Measurements from ENCODE around the gene FKBP4. TPM values are rescaled to one million over a fixed set of nuclear protein-coding genes. Genes with fewer than 3 reads are reported as not detected.
A peak's percentile ranks its signal among the peaks of the same experiment; 100 is the strongest.

Gene FKBP4
- polyA plus RNA-seq, 1 donor = 60.3 TPM

DNA sequence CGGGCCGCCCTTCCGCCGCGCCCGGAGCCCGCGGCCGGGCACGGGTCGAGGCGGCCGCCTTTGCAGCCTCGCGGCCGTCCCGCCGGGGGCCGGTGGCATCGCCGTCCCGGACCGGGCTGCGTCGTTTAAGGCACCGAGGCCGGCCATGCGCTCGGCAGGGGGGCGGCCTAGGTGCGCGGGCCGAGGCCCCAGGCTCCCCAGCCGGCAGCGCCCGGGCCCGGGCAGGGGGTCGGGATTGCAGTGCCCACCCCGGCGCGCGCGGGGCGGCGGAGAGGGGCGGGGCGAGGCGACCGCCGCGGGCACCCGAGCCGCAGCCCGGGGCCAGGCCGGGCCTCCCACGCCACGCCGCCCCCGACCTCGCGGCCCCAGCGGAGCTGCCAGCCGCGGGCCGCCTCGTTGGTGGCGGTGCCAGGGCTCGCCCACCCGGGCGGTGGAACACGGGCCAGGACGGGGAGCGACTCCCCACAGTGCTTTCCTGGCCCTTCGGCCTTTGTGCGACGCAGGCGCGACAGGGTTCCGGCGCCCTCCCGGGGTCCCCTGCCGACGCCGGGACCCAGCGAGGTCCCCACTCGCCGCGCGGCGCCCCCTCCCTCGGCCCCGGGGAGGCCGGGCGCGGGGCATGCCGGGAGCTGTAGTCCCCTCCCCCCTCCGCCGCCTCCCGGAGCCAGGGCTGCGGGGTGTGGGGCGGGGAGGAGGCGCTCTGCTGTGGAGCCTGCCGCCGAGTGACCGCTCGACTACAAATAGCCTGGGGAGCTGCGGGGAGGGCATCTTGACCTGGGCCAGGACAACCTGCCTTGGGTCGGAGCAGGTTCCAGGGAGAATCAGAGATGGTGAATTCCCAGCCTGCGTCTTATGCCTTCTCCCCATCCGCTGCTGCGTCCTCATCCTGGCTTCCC is 769 bp downstream of the FKBP4 start:
- H3K4me1 ChIP-seq (ENCODE audit: control insufficient read depth, insufficient read depth, low read length) = peaks cover 18% of the 10 kb centered on the region
- H3K27me3 ChIP-seq (ENCODE audit: control insufficient read depth, insufficient read depth, low read length) = peaks cover 8% of the 10 kb centered on the region
- peak; percentile 42 to 81 for DNase-seq
- H3K36me3 ChIP-seq (ENCODE audit: control insufficient read depth, insufficient read depth, low read length) = peaks cover 37% of the 10 kb centered on the region
- peaks cover 4% of the 10 kb centered on the region for H3K9me3 ChIP-seq (ENCODE audit: control insufficient read depth, low read depth, low read length)
- H3K27ac ChIP-seq (ENCODE audit: low read length) = peak overlapping the region; percentile 28
- peak overlapping the region; percentile 88 for H3K4me3 ChIP-seq (ENCODE audit: low read length)
- no CpG with 5 or more reads among the region's 111 CpGs for whole genome bisulfite sequencing (ENCODE audit: insufficient coverage, low lambda C conversion rate)

- peak; percentile 12 to 51 for DNase-seq
- Histone ChIP-seq H3K36me3 (ENCODE audit: control insufficient read depth, insufficient read depth, low read length) (peaks cover 44% of the 10 kb centered on the region), H3K27me3 (ENCODE audit: control insufficient read depth, insufficient read depth, low read length) (peaks cover 8% of the 10 kb centered on the region)
These were observed 1.5 kb downstream of the FKBP4 start for GRCh38 chr12:2796187-2796666.

DNA sequence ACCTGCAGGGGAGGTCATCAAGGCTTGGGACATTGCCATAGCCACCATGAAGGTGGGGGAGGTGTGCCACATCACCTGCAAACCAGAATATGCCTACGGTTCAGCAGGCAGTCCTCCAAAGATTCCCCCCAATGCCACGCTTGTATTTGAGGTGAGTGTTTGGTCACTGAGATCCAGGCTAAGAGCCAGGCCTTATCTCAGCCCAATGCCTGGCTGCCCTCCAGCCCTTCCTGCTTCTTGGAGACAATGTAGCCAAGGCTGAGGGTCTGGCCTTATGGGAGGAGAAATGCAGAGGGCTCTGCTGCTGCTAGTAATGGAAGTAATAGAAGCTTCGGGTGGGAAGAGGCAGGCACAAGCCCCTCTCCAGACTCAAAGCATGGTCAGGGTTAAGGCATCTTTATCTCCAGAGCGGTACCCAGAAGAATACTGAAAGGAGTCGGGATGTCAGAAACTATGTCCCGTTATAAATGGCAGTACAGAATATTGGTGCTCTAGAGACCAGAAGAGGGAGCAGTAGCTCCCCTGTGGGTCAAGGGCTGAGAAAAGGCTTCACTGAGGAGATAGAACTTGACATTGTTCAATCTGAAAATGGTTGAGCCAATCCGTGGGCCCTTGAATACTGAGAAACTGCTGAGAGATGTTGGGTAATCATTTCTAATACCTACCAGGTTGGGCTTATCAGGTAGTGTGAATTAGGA is 3.1 kb downstream of the FKBP4 start:
- WGBS (ENCODE audit: insufficient coverage, low lambda C conversion rate) = no CpG with 5 or more reads among the region's 7 CpGs
- Histone ChIP-seq H3K4me1 (ENCODE audit: control insufficient read depth, insufficient read depth, low read length) (peaks cover 18% of the 10 kb centered on the region), H3K4me3 (ENCODE audit: low read length) (no peak overlapping the region), H3K36me3 (ENCODE audit: control insufficient read depth, insufficient read depth, low read length) (peaks cover 55% of the 10 kb centered on the region), H3K9me3 (ENCODE audit: control insufficient read depth, low read depth, low read length) (peaks cover 4% of the 10 kb centered on the region), H3K27me3 (ENCODE audit: control insufficient read depth, insufficient read depth, low read length) (peaks cover 8% of the 10 kb centered on the region), H3K27ac (ENCODE audit: low read length) (no peak overlapping the region)
- no peak for DNase-seq

More at GRCh38 chr12:2796187-2796666, 1.5 kb downstream of the FKBP4 start:
- Histone ChIP-seq H3K4me3 (ENCODE audit: low read length) (peak overlapping the region; percentile 88), H3K9me3 (ENCODE audit: control insufficient read depth, low read depth, low read length) (peaks cover 4% of the 10 kb centered on the region), H3K27ac (ENCODE audit: low read length) (peak overlapping the region; percentile 28), H3K4me1 (ENCODE audit: control insufficient read depth, insufficient read depth, low read length) (peaks cover 18% of the 10 kb centered on the region)
- WGBS (ENCODE audit: insufficient coverage, low lambda C conversion rate) = 0% methylated on average over 2 of the region's 14 CpGs

DNA sequence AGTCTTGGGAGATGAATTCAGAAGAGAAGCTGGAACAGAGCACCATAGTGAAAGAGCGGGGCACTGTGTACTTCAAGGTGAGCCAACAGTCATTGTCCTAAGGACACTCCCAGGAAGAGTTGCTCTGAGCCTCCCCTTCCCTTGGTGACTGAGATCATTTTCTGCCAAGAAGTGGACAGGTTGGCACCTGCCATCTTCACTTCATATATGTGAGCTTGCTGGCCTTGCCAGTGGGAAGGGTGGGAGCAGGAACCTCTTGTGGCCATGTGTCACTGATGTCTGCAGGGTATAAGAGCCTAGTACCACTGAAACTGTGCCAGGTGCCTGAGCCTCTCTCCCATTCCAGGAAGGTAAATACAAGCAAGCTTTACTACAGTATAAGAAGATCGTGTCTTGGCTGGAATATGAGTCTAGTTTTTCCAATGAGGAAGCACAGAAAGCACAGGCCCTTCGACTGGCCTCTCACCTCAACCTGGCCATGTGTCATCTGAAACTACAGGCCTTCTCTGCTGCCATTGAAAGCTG is 5.3 kb downstream of the FKBP4 start:
- Histone ChIP-seq H3K4me3 (ENCODE audit: low read length) (no peak overlapping the region), H3K9me3 (ENCODE audit: control insufficient read depth, low read depth, low read length) (no peaks in the 10 kb centered on the region), H3K27ac (ENCODE audit: low read length) (no peak overlapping the region), H3K4me1 (ENCODE audit: control insufficient read depth, insufficient read depth, low read length) (peaks cover 15% of the 10 kb centered on the region), H3K27me3 (ENCODE audit: control insufficient read depth, insufficient read depth, low read length) (no peaks in the 10 kb centered on the region), H3K36me3 (ENCODE audit: control insufficient read depth, insufficient read depth, low read length) (peaks cover 76% of the 10 kb centered on the region)
- WGBS (ENCODE audit: insufficient coverage, low lambda C conversion rate) = no CpG with 5 or more reads among the region's 3 CpGs
- DNase-seq = no peak

DNA sequence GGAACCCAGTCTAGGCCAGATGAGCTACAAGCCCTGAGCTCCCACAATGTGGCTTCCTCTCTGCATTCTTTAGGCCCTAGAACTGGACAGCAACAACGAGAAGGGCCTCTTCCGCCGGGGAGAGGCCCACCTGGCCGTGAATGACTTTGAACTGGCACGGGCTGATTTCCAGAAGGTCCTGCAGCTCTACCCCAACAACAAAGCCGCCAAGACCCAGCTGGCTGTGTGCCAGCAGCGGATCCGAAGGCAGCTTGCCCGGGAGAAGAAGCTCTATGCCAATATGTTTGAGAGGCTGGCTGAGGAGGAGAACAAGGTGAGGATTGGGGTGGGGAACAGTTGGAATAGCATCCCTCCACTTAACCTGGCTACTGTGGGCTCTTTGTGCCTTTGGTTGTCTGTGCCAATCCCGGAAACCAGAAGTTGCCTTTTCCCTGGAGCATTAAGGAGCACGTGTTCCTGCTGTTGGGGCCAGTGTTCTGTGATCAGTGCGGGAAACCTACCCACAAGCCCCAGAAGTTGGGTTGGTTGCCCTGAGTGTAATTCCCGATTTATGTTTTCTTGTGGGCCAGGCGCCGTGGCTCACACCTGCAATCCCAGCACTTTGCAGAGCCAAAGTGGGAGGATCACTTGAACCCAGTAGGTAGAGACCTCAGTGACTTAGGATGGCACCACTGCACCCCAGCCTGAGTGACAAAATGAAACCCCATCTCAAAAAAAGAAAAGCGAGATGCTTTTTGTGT is 6.4 kb downstream of the FKBP4 start:
- H3K4me1 ChIP-seq (ENCODE audit: control insufficient read depth, insufficient read depth, low read length) = peaks cover 12% of the 10 kb centered on the region

GRCh38 chr12:2803635-2804392 is 9.0 kb downstream of the FKBP4 start:
- no peak overlapping the region for H3K4me3 ChIP-seq (ENCODE audit: low read length)
- H3K27me3 ChIP-seq (ENCODE audit: control insufficient read depth, insufficient read depth, low read length) = no peaks in the 10 kb centered on the region
- H3K27ac ChIP-seq (ENCODE audit: low read length) = peak overlapping the region; percentile 3
- peaks cover 56% of the 10 kb centered on the region for H3K36me3 ChIP-seq (ENCODE audit: control insufficient read depth, insufficient read depth, low read length)
- H3K4me1 ChIP-seq (ENCODE audit: control insufficient read depth, insufficient read depth, low read length) = peaks cover 3% of the 10 kb centered on the region
- DNase-seq = no peak
- no peaks in the 10 kb centered on the region for H3K9me3 ChIP-seq (ENCODE audit: control insufficient read depth, low read depth, low read length)
- 75% methylated on average over 2 of the region's 7 CpGs for WGBS (ENCODE audit: insufficient coverage, low lambda C conversion rate)

More for the DNA sequence above, 6.4 kb downstream of the FKBP4 start:
- Histone ChIP-seq H3K36me3 (ENCODE audit: control insufficient read depth, insufficient read depth, low read length) (peaks cover 76% of the 10 kb centered on the region), H3K4me3 (ENCODE audit: low read length) (no peak overlapping the region), H3K9me3 (ENCODE audit: control insufficient read depth, low read depth, low read length) (no peaks in the 10 kb centered on the region), H3K27ac (ENCODE audit: low read length) (no peak overlapping the region), H3K27me3 (ENCODE audit: control insufficient read depth, insufficient read depth, low read length) (no peaks in the 10 kb centered on the region)
- DNase-seq = no peak
- WGBS (ENCODE audit: insufficient coverage, low lambda C conversion rate) = no CpG with 5 or more reads among the region's 16 CpGs

DNA sequence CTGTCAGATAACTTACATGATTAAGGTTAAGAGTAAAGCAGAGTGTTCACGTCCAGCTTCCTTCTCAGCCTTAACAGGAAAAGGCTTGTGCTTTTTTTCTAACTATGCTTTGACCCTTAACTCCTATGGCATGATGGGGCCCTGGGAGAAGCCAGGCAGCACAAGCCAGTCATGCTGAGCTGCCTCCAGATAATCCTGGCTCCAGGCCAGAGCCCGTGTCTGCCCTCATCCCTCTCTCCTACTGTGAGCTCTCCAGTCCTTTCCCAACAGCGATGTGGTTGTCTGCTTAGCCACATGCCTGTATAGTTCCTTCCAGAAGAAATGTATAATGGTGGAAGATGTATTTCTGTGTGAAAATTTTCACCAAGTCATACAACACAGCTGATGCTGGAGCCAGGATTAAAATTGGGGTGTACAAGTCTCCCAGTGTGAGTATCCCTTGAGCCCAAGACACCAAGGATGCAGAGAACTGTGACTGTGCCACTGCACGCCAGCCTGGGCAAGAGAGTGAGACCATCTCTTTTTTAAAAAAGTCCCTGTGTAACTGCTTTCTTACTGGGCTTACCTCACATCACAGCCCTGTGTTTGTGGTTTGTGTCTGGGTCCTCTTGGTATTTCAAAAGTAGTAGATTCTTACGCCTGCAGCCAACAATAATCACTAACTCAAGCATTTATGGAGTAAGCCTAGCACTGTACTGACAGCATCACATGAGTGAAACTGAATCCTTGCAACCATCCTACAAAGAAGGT is 9.8 kb downstream of the FKBP4 start:
- Histone ChIP-seq H3K36me3 (ENCODE audit: control insufficient read depth, insufficient read depth, low read length) (peaks cover 48% of the 10 kb centered on the region), H3K9me3 (ENCODE audit: control insufficient read depth, low read depth, low read length) (no peaks in the 10 kb centered on the region), H3K4me3 (ENCODE audit: low read length) (no peak overlapping the region), H3K4me1 (ENCODE audit: control insufficient read depth, insufficient read depth, low read length) (peaks cover 3% of the 10 kb centered on the region), H3K27ac (ENCODE audit: low read length) (peak overlapping the region; percentile 3), H3K27me3 (ENCODE audit: control insufficient read depth, insufficient read depth, low read length) (no peaks in the 10 kb centered on the region)
- WGBS (ENCODE audit: insufficient coverage, low lambda C conversion rate) = 100% methylated on average over 1 of the region's 5 CpGs
- peak; percentile 67 to 79 for DNase-seq

DNA sequence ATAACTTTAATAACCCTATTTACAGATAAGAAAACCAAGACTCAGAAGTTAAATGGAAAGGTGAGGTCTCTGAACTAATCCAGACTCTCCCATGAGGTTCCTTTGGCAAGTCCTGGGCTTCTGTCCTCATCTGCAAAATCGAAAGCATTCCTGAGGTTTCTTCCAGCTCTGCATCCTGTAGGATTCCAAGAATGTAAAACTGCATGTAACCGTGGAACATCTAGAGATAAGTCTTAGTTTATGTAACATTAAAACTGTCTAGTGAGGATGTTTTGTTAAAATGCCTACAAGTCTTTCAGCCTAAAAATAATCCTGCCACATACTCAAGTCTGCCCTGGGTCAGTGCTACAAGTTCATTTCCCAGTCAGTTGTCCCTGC is 10.4 kb downstream of the FKBP4 start:
- no peak overlapping the region for H3K4me3 ChIP-seq (ENCODE audit: low read length)
- H3K4me1 ChIP-seq (ENCODE audit: control insufficient read depth, insufficient read depth, low read length) = peaks cover 3% of the 10 kb centered on the region
- peaks cover 43% of the 10 kb centered on the region for H3K36me3 ChIP-seq (ENCODE audit: control insufficient read depth, insufficient read depth, low read length)
- WGBS (ENCODE audit: insufficient coverage, low lambda C conversion rate) = no CpG with 5 or more reads among the region's 2 CpGs
- no peaks in the 10 kb centered on the region for H3K27me3 ChIP-seq (ENCODE audit: control insufficient read depth, insufficient read depth, low read length)
- no peak for DNase-seq
- H3K9me3 ChIP-seq (ENCODE audit: control insufficient read depth, low read depth, low read length) = no peaks in the 10 kb centered on the region
- no peak overlapping the region for H3K27ac ChIP-seq (ENCODE audit: low read length)

DNA sequence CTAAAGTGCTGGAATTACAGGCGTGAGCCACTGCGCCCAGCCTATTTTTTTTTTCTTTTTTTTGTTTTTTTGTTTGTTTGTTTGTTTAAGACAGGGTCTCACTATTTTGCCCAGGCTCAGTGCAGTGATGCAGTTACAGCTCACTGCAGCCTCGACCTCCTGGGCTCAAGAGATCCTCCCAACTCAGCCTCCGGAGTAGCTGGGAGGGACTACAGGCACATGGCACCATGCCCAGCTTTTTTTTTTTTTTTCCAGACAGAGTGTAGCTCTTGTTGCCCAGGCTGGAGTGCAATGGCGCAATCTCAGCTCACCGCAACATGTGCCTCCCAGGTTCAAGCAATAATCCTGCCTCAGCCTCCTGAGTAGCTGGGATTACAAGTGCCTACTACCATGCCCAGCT is 11.9 kb downstream of the FKBP4 start:
- no CpG with 5 or more reads among the region's 6 CpGs for WGBS (ENCODE audit: insufficient coverage, low lambda C conversion rate)
- Histone ChIP-seq H3K27me3 (ENCODE audit: control insufficient read depth, insufficient read depth, low read length) (no peaks in the 10 kb centered on the region), H3K4me1 (ENCODE audit: control insufficient read depth, insufficient read depth, low read length) (peaks cover 3% of the 10 kb centered on the region), H3K4me3 (ENCODE audit: low read length) (no peak overlapping the region), H3K36me3 (ENCODE audit: control insufficient read depth, insufficient read depth, low read length) (peaks cover 27% of the 10 kb centered on the region), H3K27ac (ENCODE audit: low read length) (no peak overlapping the region), H3K9me3 (ENCODE audit: control insufficient read depth, low read depth, low read length) (no peaks in the 10 kb centered on the region)
- DNase-seq = no peak

Measured in large intestine (tissue), 3 donors.